SU-DHL-6 (cell line): ENCODE results near the gene ZNF346.
"Not testable (repeated sequence)": the region's sequence is repeated elsewhere in the genome, so short reads cannot be mapped to it uniquely, and the experiment has no call there.

Experiments used
- H2AFZ ChIP-seq: fragments of 200-600 bp; sonication (generic); 2 replicates; pipeline ENCODE4 v1.6.1; 2014; ENCODE audit warnings: low read depth, mild to moderate bottlenecking, moderate library complexity, mixed read lengths, antibody characterized with exemption, low read length; ENCODE audit not compliant: severe bottlenecking
- H3F3A ChIP-seq: fragments of 200-600 bp; shearing (Covaris generic); 2 replicates; pipeline ENCODE4 v1.6.0; 2016; ENCODE audit warnings: antibody characterized with exemption, mild to moderate bottlenecking; ENCODE audit not compliant: insufficient read depth
- H3K27ac ChIP-seq: fragments of 200-600 bp; sonication (generic); 2 replicates; pipeline ENCODE4 v1.5.1; 2016; ENCODE audit warnings: low read depth, mild to moderate bottlenecking, low read length, moderate library complexity, mixed read lengths
- H3K27me3 ChIP-seq: fragments of 200-600 bp; sonication (generic), shearing (Covaris generic); 2 replicates; pipeline ENCODE4 v1.6.0; 2014; ENCODE audit warnings: mild to moderate bottlenecking, low read length
- H3K36me3 ChIP-seq: fragments of 200-600 bp; sonication (generic); 2 replicates; pipeline ENCODE4 v1.6.1; 2014; ENCODE audit warnings: mild to moderate bottlenecking, low read length, mixed read lengths
- H3K4me2 ChIP-seq: fragments of 300-600, 200-600 bp; shearing (Covaris generic), sonication (generic); 2 replicates; pipeline ENCODE4 v1.6.0; 2014; ENCODE audit warnings: low read length, low read depth, mild to moderate bottlenecking; ENCODE audit not compliant: poor library complexity, severe bottlenecking
- H3K4me3 ChIP-seq: fragments of 200-600 bp; sonication (generic); 2 replicates; pipeline ENCODE4 v1.5.1; 2014; ENCODE audit warnings: antibody characterized with exemption, low read length, mild to moderate bottlenecking, mixed read lengths; ENCODE audit not compliant: insufficient read depth, poor library complexity, severe bottlenecking
- H3K79me2 ChIP-seq: fragments of 200-600 bp; sonication (generic); 2 replicates; pipeline ENCODE4 v1.6.1; 2014; ENCODE audit warnings: mild to moderate bottlenecking, low read length, moderate library complexity; ENCODE audit not compliant: insufficient read depth
- H3K9ac ChIP-seq: fragments of 200-600 bp; sonication (generic); 2 replicates; pipeline ENCODE4 v1.7.0; 2014; ENCODE audit warnings: mild to moderate bottlenecking, low read length
- H3K9me2 ChIP-seq: fragments of 200-600 bp; sonication (generic); replicated peaks from 2 replicates; pipeline ENCODE4 v1.6.1; 2014; ENCODE audit warnings: low read length; ENCODE audit not compliant: insufficient read depth
- H3K9me3 ChIP-seq: fragments of 200-600 bp; sonication (generic); 2 replicates; pipeline ENCODE4 v1.6.1; 2014; ENCODE audit warnings: low read length, mixed read lengths; ENCODE audit not compliant: insufficient read depth
- H4K20me1 ChIP-seq: fragments of 200-600 bp; sonication (generic); 2 replicates; pipeline ENCODE4 v1.6.1; 2014; ENCODE audit warnings: low read depth, mild to moderate bottlenecking, antibody characterized with exemption, low read length, moderate library complexity, mixed read lengths
- CTCF ChIP-seq: fragments of 200-600 bp; sonication (generic); IDR thresholded peaks from one replicate; pipeline ENCODE4 v1.5.1; 2017; ENCODE audit warnings: antibody characterized with exemption, mild to moderate bottlenecking, low read length, moderate library complexity; ENCODE audit not compliant: insufficient read depth, poor library complexity, severe bottlenecking
- EZH2phosphoT487 ChIP-seq: fragments of 200-600 bp; sonication (generic), shearing (Covaris generic); conservative IDR thresholded peaks from 2 replicates; pipeline ENCODE4 v1.6.1; 2018; ENCODE audit warnings: mild to moderate bottlenecking, antibody characterized with exemption, low read length, moderate library complexity, mixed read lengths

Gene ZNF346

GRCh38 chr5:177022386-177023302 is at the start of gene ZNF346:
Gene ZNF346 (plus strand): TSS chr5:177022696. CDS start chr5:177022739, 43 bp downstream.
- Histone ChIP-seq H3K79me2 (peaks cover 66% of the 10 kb centered on the region), H3K36me3 (no peaks in the 10 kb centered on the region), H3K9ac (peak within 1 kb of the TSS; percentile 99), H3K4me2 (peak within 1 kb of the TSS; percentile 99), H3K4me3 (peak within 1 kb of the TSS; percentile 87), H3K27me3 (no peaks in the 10 kb centered on the region), H2AFZ (peak within 1 kb of the TSS; percentile 67), H4K20me1 (no peaks in the 10 kb centered on the region), H3K9me3 (no peaks in the 10 kb centered on the region), H3K27ac (peak within 1 kb of the TSS; percentile 69), H3F3A (0 out of 2 replicates have a peak, but pooled peaks cover 8% of the 10 kb centered on the region), H3K9me2 (no peaks in the 10 kb centered on the region)
- peak; percentile 10 for TF ChIP-seq CTCF
- no peak for TF ChIP-seq EZH2phosphoT487

- Histone ChIP-seq H3K79me2 (peaks cover 80% of the 10 kb centered on the region), H4K20me1 (peaks cover 8% of the 10 kb centered on the region; the same call in 1 of the 2 replicates), H3K9ac (no peak overlapping the region), H3K9me2 (no peaks in the 10 kb centered on the region), H3K27ac (no peak overlapping the region), H3K27me3 (no peaks in the 10 kb centered on the region), H2AFZ (no peak overlapping the region), H3K4me2 (no peak overlapping the region), H3F3A (peaks cover 25% of the 10 kb centered on the region), H3K36me3 (peaks cover 32% of the 10 kb centered on the region), H3K9me3 (no peaks in the 10 kb centered on the region), H3K4me3 (no peak overlapping the region)
- TF ChIP-seq EZH2phosphoT487 (no peak), CTCF (no peak)
Measured at GRCh38 chr5:176979669-176980068, 42.8 kb upstream of the ZNF346 start.

- no peak overlapping the region for H3K4me3 ChIP-seq
- no peaks in the 10 kb centered on the region for H3K27me3 ChIP-seq
- H3K9me3 ChIP-seq, result no peaks in the 10 kb centered on the region
- H3K27ac ChIP-seq, result no peak overlapping the region
- H4K20me1 ChIP-seq, result peaks cover 8% of the 10 kb centered on the region; the same call in 1 of the 2 replicates
- no peak overlapping the region for H3K9ac ChIP-seq
- H3K36me3 ChIP-seq, result peaks cover 32% of the 10 kb centered on the region
- H3F3A ChIP-seq, result peaks cover 29% of the 10 kb centered on the region
- TF ChIP-seq CTCF (no peak), EZH2phosphoT487 (no peak)
- H3K79me2 ChIP-seq, result peaks cover 85% of the 10 kb centered on the region
- no peaks in the 10 kb centered on the region for H3K9me2 ChIP-seq
- no peak overlapping the region for H3K4me2 ChIP-seq
- no peak overlapping the region for H2AFZ ChIP-seq
Measured at GRCh38 chr5:176980818-176981217, 41.7 kb upstream of the ZNF346 start.

- H3K9me3 ChIP-seq, H3K27ac ChIP-seq, H2AFZ ChIP-seq, H3K27me3 ChIP-seq, H3K4me2 ChIP-seq, H3K4me3 ChIP-seq, H4K20me1 ChIP-seq, H3K9me2 ChIP-seq, H3K9ac ChIP-seq: not testable (repeated sequence)
- Histone ChIP-seq H3K79me2 (peaks cover 85% of the 10 kb centered on the region), H3F3A (peaks cover 39% of the 10 kb centered on the region), H3K36me3 (peaks cover 32% of the 10 kb centered on the region)
Measured at GRCh38 chr5:176983112-176983511, 39.4 kb upstream of the ZNF346 start.

- Histone ChIP-seq H3K36me3 (peaks cover 28% of the 10 kb centered on the region), H3F3A (peaks cover 37% of the 10 kb centered on the region), H3K79me2 (peaks cover 86% of the 10 kb centered on the region)
- H3K9me2 ChIP-seq, H3K9me3 ChIP-seq, H3K27ac ChIP-seq, H2AFZ ChIP-seq, H3K27me3 ChIP-seq, H3K4me3 ChIP-seq, H3K4me2 ChIP-seq, H3K9ac ChIP-seq, H4K20me1 ChIP-seq: not testable (repeated sequence)
Measured at GRCh38 chr5:176983593-176983992, 38.9 kb upstream of the ZNF346 start.
